Measurements from ENCODE around the gene PCDHB16. TPM values are rescaled to one million over a fixed set of nuclear protein-coding genes. Genes with fewer than 3 reads are reported as not detected.
"Not testable (repeated sequence)": the region's sequence is repeated elsewhere in the genome, so short reads cannot be mapped to it uniquely, and the experiment has no call there.

The PCDHB16 gene
- total RNA-seq, 6 experiments from 2014 or later = 1.7 to 4.0 (median 3.5) TPM

DNA sequence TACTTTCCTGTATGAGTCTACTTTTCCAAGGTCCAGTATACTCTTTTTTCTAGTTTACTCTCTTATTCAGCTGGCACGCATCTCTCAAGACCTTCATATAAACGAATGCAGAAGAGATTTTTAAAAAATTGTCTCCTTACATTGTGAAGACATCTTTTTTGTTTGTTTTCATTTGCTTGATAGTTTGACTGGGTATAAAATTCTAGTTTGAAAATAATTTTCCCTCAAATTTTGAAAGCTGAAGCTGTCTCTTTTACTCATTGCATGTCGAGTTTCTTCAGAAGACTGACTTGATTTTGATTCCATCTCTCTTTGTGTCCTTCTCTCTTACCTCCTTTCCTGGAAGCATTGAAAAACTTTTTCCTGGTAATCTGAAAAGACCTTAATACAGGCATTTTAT is 14.2 kb downstream of the PCDHB16 start:
- peaks cover 46% of the 10 kb centered on the region for H3K9me3 Mint-ChIP-seq
- no peak for TF ChIP-seq CTCF (IDR thresholded peaks at IDR 0.05)
- DNase-seq = no peak
- no peak overlapping the region for H3K27ac Mint-ChIP-seq
- H3K4me1 Mint-ChIP-seq (ENCODE audit: low read depth) = peaks cover 13% of the 10 kb centered on the region; the same call in 1 of the 2 replicates
- no peaks in the 10 kb centered on the region; the same call in 1 of the 2 replicates for H3K27me3 Mint-ChIP-seq (ENCODE audit: insufficient read depth)
- peaks cover 19% of the 10 kb centered on the region for H3K36me3 Mint-ChIP-seq (ENCODE audit: low read depth)
- no peak overlapping the region for H3K4me3 Mint-ChIP-seq

- H3K4me1 Mint-ChIP-seq (ENCODE audit: low read depth) = no peaks in the 10 kb centered on the region
- peaks cover 52% of the 10 kb centered on the region for H3K9me3 Mint-ChIP-seq
- H3K27me3 Mint-ChIP-seq (ENCODE audit: insufficient read depth) = peaks cover 2% of the 10 kb centered on the region; the same call in 1 of the 2 replicates
- H3K4me3 Mint-ChIP-seq = peak within 1 kb of the TSS; percentile 55
- peaks cover 14% of the 10 kb centered on the region for H3K36me3 Mint-ChIP-seq (ENCODE audit: low read depth)
- no peak within 1 kb of the TSS for H3K27ac Mint-ChIP-seq
- peak; percentile 66 for TF ChIP-seq CTCF (IDR thresholded peaks at IDR 0.05)
- no peak for DNase-seq
Measured at GRCh38 chr5:141199359-141200235, 17.4 kb downstream of the PCDHB16 start, which contains the start of gene PCDHB11. Gene PCDHB11, plus strand, starts transcription at chr5:141199627. Its CDS starts 148 bp downstream, at chr5:141199775.

- not testable (repeated sequence) for H3K4me3 Mint-ChIP-seq; H3K27me3 Mint-ChIP-seq (ENCODE audit: insufficient read depth); H3K27ac Mint-ChIP-seq; H3K4me1 Mint-ChIP-seq (ENCODE audit: low read depth); DNase-seq
- peaks cover 43% of the 10 kb centered on the region for H3K9me3 Mint-ChIP-seq
- peaks cover 13% of the 10 kb centered on the region for H3K36me3 Mint-ChIP-seq (ENCODE audit: low read depth)
Measured at GRCh38 chr5:141201126-141201525, 18.9 kb downstream of the PCDHB16 start.

DNA sequence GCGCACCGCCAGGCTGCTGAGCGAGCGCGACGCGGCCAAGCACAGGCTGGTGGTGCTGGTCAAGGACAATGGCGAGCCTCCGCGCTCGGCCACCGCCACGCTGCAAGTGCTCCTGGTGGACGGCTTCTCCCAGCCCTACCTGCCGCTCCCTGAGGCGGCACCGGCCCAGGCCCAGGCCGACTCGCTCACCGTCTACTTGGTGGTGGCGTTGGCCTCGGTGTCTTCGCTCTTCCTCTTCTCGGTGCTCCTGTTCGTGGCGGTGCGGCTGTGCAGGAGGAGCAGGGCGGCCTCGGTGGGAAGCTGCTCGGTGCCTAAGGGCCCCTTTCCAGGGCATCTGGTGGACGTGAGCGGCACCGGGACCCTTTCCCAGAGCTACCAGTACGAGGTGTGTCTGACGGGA is 19.5 kb downstream of the PCDHB16 start:
- not testable (repeated sequence) for H3K4me1 Mint-ChIP-seq (ENCODE audit: low read depth); H3K27me3 Mint-ChIP-seq (ENCODE audit: insufficient read depth); DNase-seq; H3K27ac Mint-ChIP-seq; H3K4me3 Mint-ChIP-seq; H3K36me3 Mint-ChIP-seq (ENCODE audit: low read depth)
- H3K9me3 Mint-ChIP-seq = peaks cover 38% of the 10 kb centered on the region

DNA sequence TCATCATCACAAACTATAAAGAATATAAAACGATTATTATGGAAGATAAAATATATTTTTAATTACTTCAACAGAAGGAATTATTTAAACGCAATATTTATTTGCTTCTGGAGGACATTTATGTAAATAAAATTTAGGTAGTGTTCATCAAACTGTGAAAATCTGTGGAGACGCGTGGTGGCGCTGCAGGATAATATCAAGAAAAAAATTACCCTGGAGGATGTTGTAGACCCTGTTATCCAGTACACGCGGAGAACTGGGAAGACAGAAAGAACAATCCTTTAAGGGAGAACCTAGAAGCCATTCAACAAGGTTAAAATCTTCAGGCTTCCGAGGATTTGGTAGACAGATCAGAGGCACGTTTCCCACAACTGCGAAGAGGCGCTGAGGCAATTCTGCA is 26.3 kb downstream of the PCDHB16 start, which contains the start of gene PCDHB12:
PCDHB12 (plus strand) TSS at position 242 of the 400 bp plus-strand sequence. CDS start 189 bp downstream, outside the sequence.
- peaks cover 7% of the 10 kb centered on the region for H3K27me3 Mint-ChIP-seq (ENCODE audit: insufficient read depth)
- DNase-seq = peak; percentile 24
- H3K27ac Mint-ChIP-seq = no peak within 1 kb of the TSS
- peak within 1 kb of the TSS; percentile 86 for H3K4me3 Mint-ChIP-seq
- H3K9me3 Mint-ChIP-seq = peaks cover 6% of the 10 kb centered on the region
- H3K36me3 Mint-ChIP-seq (ENCODE audit: low read depth) = peaks cover 4% of the 10 kb centered on the region
- peak; percentile 79 for TF ChIP-seq CTCF (IDR thresholded peaks at IDR 0.05)
- H3K4me1 Mint-ChIP-seq (ENCODE audit: low read depth) = peaks cover 9% of the 10 kb centered on the region

- peaks cover 18% of the 10 kb centered on the region for H3K4me1 Mint-ChIP-seq (ENCODE audit: low read depth)
- not testable (repeated sequence) for H3K36me3 Mint-ChIP-seq (ENCODE audit: low read depth); H3K4me3 Mint-ChIP-seq; H3K27ac Mint-ChIP-seq; DNase-seq; H3K27me3 Mint-ChIP-seq (ENCODE audit: insufficient read depth)
- H3K9me3 Mint-ChIP-seq = peaks cover 13% of the 10 kb centered on the region
Measured at GRCh38 chr5:141210281-141210680, 28.1 kb downstream of the PCDHB16 start.

DNA sequence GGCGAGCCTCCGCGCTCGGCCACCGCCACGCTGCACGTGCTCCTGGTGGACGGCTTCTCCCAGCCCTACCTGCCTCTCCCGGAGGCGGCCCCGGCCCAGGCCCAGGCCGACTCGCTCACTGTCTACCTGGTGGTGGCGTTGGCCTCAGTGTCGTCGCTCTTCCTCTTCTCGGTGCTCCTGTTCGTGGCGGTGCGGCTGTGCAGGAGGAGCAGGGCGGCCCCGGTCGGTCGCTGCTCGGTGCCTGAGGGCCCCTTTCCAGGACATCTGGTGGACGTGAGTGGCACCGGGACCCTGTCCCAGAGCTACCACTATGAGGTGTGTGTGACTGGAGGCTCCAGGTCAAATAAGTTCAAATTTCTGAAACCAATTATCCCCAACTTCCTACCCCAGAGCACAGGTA is 28.7 kb downstream of the PCDHB16 start:
- H3K27ac Mint-ChIP-seq; DNase-seq; H3K27me3 Mint-ChIP-seq (ENCODE audit: insufficient read depth); H3K4me3 Mint-ChIP-seq; H3K36me3 Mint-ChIP-seq (ENCODE audit: low read depth): not testable (repeated sequence)
- Mint-ChIP-seq H3K4me1 (ENCODE audit: low read depth) (peaks cover 18% of the 10 kb centered on the region), H3K9me3 (peaks cover 15% of the 10 kb centered on the region)
